HCT116 (cell line): ENCODE results near the gene ONECUT3.

Experiments used
- CEBPB ChIP-seq: IDR thresholded peaks from 2 replicates; pipeline ENCODE4 v1.6.1; 2012; ENCODE audit warnings: low read depth
- EZH2 ChIP-seq: fragments of 200-600 bp; sonication (generic); IDR thresholded peaks from 2 replicates; pipeline ENCODE4 v1.6.1; 2017; ENCODE audit warnings: antibody characterized with exemption, mixed run types
- EZH2phosphoT487 ChIP-seq: fragments of 200-600 bp; IDR thresholded peaks from 2 replicates; pipeline ENCODE4 v1.6.1; 2018; ENCODE audit warnings: antibody characterized with exemption, borderline replicate concordance
- POLR2A ChIP-seq: IDR thresholded peaks from 2 replicates; pipeline ENCODE4 v1.7.0; 2011; ENCODE audit warnings: borderline replicate concordance; ENCODE audit not compliant: insufficient read depth, insufficient read length; ENCODE audit errors: extremely low read depth
- ZNF274 ChIP-seq: fragments of 200-500 bp; sonication (Bioruptor generic); IDR thresholded peaks from 2 replicates; pipeline ENCODE4 v1.6.1; 2014; ENCODE audit warnings: mild to moderate bottlenecking, low read depth, low read length, inconsistent platforms
- TF ChIP-seq, protein P1 (sequence below), 3 experiments: fragments of 200-600 bp in 1 of 3; sonication (generic) in 1 of 3; IDR thresholded peaks in 2 of 3; conservative IDR thresholded peaks in 1 of 3; 2 replicates each; pipeline ENCODE4 v1.5.1; 2012 to 2017; ENCODE audit warnings: low read depth in 2 of 3, low read length in 2 of 3, antibody characterized with exemption in 1 of 3, borderline replicate concordance in 1 of 3, control low read depth in 1 of 3, mild to moderate bottlenecking in 1 of 3, mixed read lengths in 1 of 3, mixed run types in 1 of 3, moderate library complexity in 1 of 3; ENCODE audit not compliant: insufficient read depth in 1 of 3

DNA sequence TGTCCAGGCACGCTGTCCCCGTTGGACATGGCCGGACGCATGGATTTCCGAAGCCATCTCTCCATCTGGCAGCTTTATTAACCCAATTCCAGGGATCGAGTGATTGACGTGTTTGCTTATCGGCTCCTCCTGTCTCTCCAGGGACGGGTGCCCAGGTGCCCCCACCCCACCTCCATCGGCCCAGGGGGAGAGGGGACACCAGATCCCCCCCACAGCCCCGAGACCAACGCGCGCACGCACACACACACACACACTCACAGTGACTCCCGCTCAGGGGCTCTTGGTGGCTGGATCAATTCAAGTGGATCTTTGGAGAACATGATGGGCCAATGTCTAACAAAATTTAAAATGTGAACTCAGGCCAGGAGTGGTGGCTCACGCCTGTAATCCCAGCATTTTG, 23.1 kb upstream of the ONECUT3 start:
- TF ChIP-seq EZH2 (no peak), POLR2A (no peak), EZH2phosphoT487 (no peak), ZNF274 (no peak), CEBPB (no peak)
- TF ChIP-seq, protein P1, sequence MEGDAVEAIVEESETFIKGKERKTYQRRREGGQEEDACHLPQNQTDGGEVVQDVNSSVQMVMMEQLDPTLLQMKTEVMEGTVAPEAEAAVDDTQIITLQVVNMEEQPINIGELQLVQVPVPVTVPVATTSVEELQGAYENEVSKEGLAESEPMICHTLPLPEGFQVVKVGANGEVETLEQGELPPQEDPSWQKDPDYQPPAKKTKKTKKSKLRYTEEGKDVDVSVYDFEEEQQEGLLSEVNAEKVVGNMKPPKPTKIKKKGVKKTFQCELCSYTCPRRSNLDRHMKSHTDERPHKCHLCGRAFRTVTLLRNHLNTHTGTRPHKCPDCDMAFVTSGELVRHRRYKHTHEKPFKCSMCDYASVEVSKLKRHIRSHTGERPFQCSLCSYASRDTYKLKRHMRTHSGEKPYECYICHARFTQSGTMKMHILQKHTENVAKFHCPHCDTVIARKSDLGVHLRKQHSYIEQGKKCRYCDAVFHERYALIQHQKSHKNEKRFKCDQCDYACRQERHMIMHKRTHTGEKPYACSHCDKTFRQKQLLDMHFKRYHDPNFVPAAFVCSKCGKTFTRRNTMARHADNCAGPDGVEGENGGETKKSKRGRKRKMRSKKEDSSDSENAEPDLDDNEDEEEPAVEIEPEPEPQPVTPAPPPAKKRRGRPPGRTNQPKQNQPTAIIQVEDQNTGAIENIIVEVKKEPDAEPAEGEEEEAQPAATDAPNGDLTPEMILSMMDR (IDR thresholded peaks at IDR 0.05 in 2 of 3, conservative IDR thresholded peaks at IDR 0.05 in 1 of 3; ENCODE audit: borderline replicate concordance in 1 of 3, insufficient read depth in 1 of 3, low read depth in 2 of 3, low read length in 2 of 3), result no peak
